ENCODE measurements around the gene TEK.

DNA sequence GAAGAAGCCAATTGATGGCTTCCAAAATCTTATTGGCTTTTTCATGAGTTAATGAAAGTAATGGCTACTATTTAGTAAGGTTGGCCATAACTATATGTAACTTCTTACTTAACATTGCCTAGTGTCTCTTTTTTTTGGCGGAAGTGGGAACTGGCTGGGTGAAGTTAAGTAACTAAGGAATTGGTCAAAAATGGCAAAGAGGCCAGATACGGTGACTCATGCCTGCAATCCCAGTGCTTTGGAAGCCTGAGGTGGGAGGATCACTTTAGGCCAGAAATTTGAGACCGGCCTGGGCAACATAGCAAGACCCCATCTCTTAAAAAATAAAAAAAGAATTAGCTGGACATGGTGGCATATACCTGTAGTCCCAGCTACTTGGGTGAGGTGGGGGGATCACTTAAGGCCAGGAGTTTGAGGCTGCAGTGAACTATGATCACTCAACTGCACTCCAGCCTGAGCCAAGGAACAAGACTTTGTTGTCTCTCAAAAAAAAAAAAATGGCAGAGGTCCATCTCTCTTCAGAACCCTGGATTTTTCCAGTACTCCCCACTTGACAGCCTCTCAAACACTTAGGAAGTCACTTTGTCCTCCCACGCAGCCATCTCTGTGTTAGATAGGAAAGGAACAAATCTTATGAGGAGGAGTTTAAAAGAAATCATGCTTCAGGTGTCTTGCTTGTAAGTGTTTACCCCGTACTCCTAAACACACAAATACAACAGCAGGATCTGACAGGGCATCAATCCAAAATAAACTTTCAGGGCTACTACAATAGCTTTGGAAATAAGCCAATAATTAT lies 75.7 kb downstream of the TEK start:
- TF ChIP-seq, protein P1, sequence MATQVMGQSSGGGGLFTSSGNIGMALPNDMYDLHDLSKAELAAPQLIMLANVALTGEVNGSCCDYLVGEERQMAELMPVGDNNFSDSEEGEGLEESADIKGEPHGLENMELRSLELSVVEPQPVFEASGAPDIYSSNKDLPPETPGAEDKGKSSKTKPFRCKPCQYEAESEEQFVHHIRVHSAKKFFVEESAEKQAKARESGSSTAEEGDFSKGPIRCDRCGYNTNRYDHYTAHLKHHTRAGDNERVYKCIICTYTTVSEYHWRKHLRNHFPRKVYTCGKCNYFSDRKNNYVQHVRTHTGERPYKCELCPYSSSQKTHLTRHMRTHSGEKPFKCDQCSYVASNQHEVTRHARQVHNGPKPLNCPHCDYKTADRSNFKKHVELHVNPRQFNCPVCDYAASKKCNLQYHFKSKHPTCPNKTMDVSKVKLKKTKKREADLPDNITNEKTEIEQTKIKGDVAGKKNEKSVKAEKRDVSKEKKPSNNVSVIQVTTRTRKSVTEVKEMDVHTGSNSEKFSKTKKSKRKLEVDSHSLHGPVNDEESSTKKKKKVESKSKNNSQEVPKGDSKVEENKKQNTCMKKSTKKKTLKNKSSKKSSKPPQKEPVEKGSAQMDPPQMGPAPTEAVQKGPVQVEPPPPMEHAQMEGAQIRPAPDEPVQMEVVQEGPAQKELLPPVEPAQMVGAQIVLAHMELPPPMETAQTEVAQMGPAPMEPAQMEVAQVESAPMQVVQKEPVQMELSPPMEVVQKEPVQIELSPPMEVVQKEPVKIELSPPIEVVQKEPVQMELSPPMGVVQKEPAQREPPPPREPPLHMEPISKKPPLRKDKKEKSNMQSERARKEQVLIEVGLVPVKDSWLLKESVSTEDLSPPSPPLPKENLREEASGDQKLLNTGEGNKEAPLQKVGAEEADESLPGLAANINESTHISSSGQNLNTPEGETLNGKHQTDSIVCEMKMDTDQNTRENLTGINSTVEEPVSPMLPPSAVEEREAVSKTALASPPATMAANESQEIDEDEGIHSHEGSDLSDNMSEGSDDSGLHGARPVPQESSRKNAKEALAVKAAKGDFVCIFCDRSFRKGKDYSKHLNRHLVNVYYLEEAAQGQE (IDR thresholded peaks at IDR 0.05; ENCODE audit: insufficient read depth in 1 of 2, low read depth in 2 of 2, low read length in 2 of 2) = no peak
- TF ChIP-seq POLR2AphosphoS5 (IDR thresholded peaks at IDR 0.05; ENCODE audit: low read depth, low read length) = no peak
- no peak for TF ChIP-seq SIN3A (IDR thresholded peaks at IDR 0.05; ENCODE audit: borderline replicate concordance, insufficient read depth, low read length)
- TF ChIP-seq FOXP2 (optimal IDR thresholded peaks at IDR 0.05; ENCODE audit: borderline replicate concordance, extremely low read depth, extremely low read length, insufficient read depth) = no peak
- TF ChIP-seq TAF1 (IDR thresholded peaks at IDR 0.05; ENCODE audit: borderline replicate concordance, insufficient read depth, low read length) = no peak
